GM18508 (cell line): ENCODE data around the gene SMC5.
"Not testable (repeated sequence)": the region's sequence is repeated elsewhere in the genome, so short reads cannot be mapped to it uniquely, and the experiment has no call there.

Experiments used
- ATAC-seq: cut with Tn5 transposase; IDR thresholded peaks from one replicate; pipeline ENCODE4 v1.9.1; 2021; ENCODE audit warnings: moderate number of reproducible peaks; ENCODE audit not compliant: insufficient read depth, unreplicated experiment

The SMC5 gene

DNA sequence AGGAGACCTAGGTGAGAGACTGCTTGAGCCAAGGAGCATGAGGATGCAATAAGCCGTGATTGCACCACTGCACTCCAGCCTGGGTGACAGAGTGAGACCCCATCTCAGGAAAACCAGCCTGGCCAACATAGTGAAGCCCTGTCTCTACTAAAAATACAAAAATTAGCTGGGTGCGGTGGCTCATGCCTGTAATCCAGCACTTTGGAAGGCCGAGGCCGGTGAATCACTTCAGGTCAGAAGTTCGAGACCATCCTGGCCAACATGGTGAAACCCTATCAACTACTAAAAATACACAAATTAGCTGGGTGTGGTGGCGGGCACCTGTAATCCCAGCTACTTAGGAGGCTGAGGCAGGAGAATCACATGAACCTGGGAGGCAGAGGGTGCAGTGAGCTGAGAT, 142.5 kb downstream of the SMC5 start:
- ATAC-seq = not testable (repeated sequence)

DNA sequence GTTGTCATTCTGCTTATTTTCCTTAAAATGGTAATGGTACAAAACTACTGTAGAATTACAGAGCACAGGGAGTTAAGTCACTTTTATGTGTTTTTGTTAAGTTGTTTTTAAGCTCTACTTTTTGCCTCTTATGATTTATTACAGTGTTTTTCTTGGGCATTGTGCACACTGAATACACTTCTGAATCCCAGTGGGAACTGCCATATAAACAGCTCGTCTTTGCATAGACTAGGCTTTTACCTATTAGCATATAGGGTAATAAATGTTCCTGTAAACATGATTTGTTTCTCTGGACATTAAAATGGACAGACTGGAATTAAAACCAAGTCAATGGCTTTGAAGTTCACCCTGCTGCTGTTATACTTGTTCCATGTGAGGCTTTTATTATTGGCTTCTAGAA, 143.4 kb downstream of the SMC5 start:
- no peak for ATAC-seq

GRCh38 chr9:70403166-70403565, 144.4 kb downstream of the SMC5 start:
- no peak for ATAC-seq

GRCh38 chr9:70403618-70404025, 144.8 kb downstream of the SMC5 start:
- ATAC-seq = no peak

GRCh38 chr9:70404261-70404660, 145.5 kb downstream of the SMC5 start:
- ATAC-seq = no peak
